GM12878 (cell line): Measurements from ENCODE around the gene FFAR2. TPM values are rescaled to one million over a fixed set of nuclear protein-coding genes. Genes with fewer than 3 reads are reported as not detected.

Experiments
- ATAC-seq: fragments of 200-7000 bp; cut with Tn5 transposase; 3 replicates; pipeline ENCODE4 v1.9.1; 2020; ENCODE audit warnings: mild to moderate bottlenecking, moderate library complexity
- BruUV-seq: library from RNA; stranded (reverse); fragments of 400-500 nt; replicated peaks from 2 replicates; lab custom pipeline; 2021; lab: Mats Ljungman, UMichigan
- CTCF ChIA-PET: fragments of 300-600 bp; sonication (Branson Sonifier 250); formaldehyde crosslinking; extraction: SDS; loops from one replicate; lab custom pipeline; 2021; ENCODE audit warnings: inconsistent platforms; lab: Yijun Ruan, JAX
- POLR2A ChIA-PET: fragments of 350-600 bp; formaldehyde crosslinking; extraction: SDS; loops from one replicate; lab custom pipeline; 2021; ENCODE audit warnings: inconsistent platforms; lab: Charles Lee
- RAD21 ChIA-PET: fragments of 300-600 bp; sonication (Branson Sonifier 250); formaldehyde crosslinking; loops from one replicate; lab custom pipeline; 2023; ENCODE audit warnings: antibody characterized with exemption; ENCODE audit not compliant: unreplicated experiment; lab: Charles Lee
- SMC1A ChIA-PET: fragments of 300-600 bp; sonication (Branson Sonifier 250); formaldehyde crosslinking; loops from one replicate; lab custom pipeline; 2023; ENCODE audit not compliant: unreplicated experiment, uncharacterized antibody; lab: Charles Lee
- DNase-seq: peaks from one replicate; pipeline ENCODE4 v3.0.0-alpha.2; 2011; ENCODE audit warnings: low read depth, low spot score
- FAIRE-seq: peaks from 3 replicates; lab custom pipeline; 2011; peaks lifted over from hg19 to GRCh38; lab: Jason Lieb, UNC
- H2AFZ ChIP-seq: 2 replicates; pipeline ENCODE4 v1.6.0; 2011; ENCODE audit warnings: low read depth, low read length, control low read depth; ENCODE audit not compliant: control insufficient read depth
- H3K27ac ChIP-seq: 2 replicates; pipeline ENCODE4 v1.5.1; 2011; ENCODE audit warnings: control low read depth; ENCODE audit not compliant: control insufficient read depth, insufficient read depth
- H3K27me3 ChIP-seq, 2 experiments: replicated peaks in 1 of 2; 2 replicates each; pipeline versions ENCODE4 v1.6.0 to v1.6.1; 2011; ENCODE audit warnings: low read length in 1 of 2; ENCODE audit not compliant: control insufficient read depth in 2 of 2, insufficient read depth in 2 of 2
- H3K36me3 ChIP-seq, 2 experiments: 2 replicates each; pipeline ENCODE4 v1.5.1; 2011; ENCODE audit warnings: low read length in 1 of 2; ENCODE audit not compliant: control insufficient read depth in 2 of 2, insufficient read depth in 2 of 2
- H3K4me1 ChIP-seq: 2 replicates; pipeline ENCODE4 v1.6.1; 2011; ENCODE audit warnings: mild to moderate bottlenecking, low read length, moderate library complexity, mixed read lengths; ENCODE audit not compliant: control insufficient read depth, insufficient read depth
- H3K4me2 ChIP-seq: 2 replicates; pipeline ENCODE4 v1.6.0; 2011; ENCODE audit warnings: control low read depth; ENCODE audit not compliant: control insufficient read depth, insufficient read depth
- H3K4me3 ChIP-seq: fragments of 200-600 bp; sonication (generic); 2 replicates; pipeline ENCODE4 v1.5.1; 2016
- H3K79me2 ChIP-seq: 2 replicates; pipeline ENCODE4 v1.6.0; 2011; ENCODE audit warnings: low read length; ENCODE audit not compliant: control insufficient read depth, insufficient read depth
- H3K9ac ChIP-seq: 2 replicates; pipeline ENCODE4 v1.8.0; 2011; ENCODE audit warnings: low read length, control low read depth, mixed read lengths; ENCODE audit not compliant: control insufficient read depth, insufficient read depth
- H3K9me3 ChIP-seq: replicated peaks from 3 replicates; pipeline ENCODE4 v1.5.1; 2011; ENCODE audit warnings: mild to moderate bottlenecking, low read length; ENCODE audit not compliant: control insufficient read depth, insufficient read depth
- H4K20me1 ChIP-seq: 2 replicates; pipeline ENCODE4 v1.6.0; 2011; ENCODE audit not compliant: control insufficient read depth, insufficient read depth
- BCL3 ChIP-seq: IDR thresholded peaks from 2 replicates; pipeline ENCODE4 v1.6.1; 2011; ENCODE audit warnings: borderline replicate concordance, low read depth, mild to moderate bottlenecking, moderate library complexity, low read length; ENCODE audit not compliant: insufficient read depth, poor library complexity, severe bottlenecking
- EZH2 ChIP-seq: IDR thresholded peaks from 2 replicates; pipeline ENCODE4 v1.6.1; 2012; ENCODE audit warnings: low read depth, mild to moderate bottlenecking, control low read depth, inconsistent platforms, low read length, borderline replicate concordance; ENCODE audit not compliant: control insufficient read depth
- FOXK2 ChIP-seq: fragments of 450-650 bp; IDR thresholded peaks from 2 replicates; pipeline ENCODE4 v1.6.1; 2017; ENCODE audit warnings: mild to moderate bottlenecking, moderate library complexity
- HDAC2 ChIP-seq: fragments of 200-600 bp; sonication (generic); IDR thresholded peaks from 2 replicates; pipeline ENCODE4 v1.6.1; 2017
- LARP7 ChIP-seq: fragments of 450-650 bp; IDR thresholded peaks from 2 replicates; pipeline ENCODE4 v1.6.1; 2017; ENCODE audit warnings: mild to moderate bottlenecking
- MEF2A ChIP-seq: IDR thresholded peaks from 2 replicates; pipeline ENCODE4 v1.6.1; 2011; ENCODE audit warnings: low read depth, mild to moderate bottlenecking, low read length, moderate library complexity; ENCODE audit not compliant: insufficient read depth
- POLR2AphosphoS2 ChIP-seq: IDR thresholded peaks from 2 replicates; pipeline ENCODE4 v1.6.1; 2011; ENCODE audit warnings: low read depth, mild to moderate bottlenecking, low read length, improper control_type of control experiment, moderate library complexity
- POU2F2 ChIP-seq: IDR thresholded peaks from 3 replicates; pipeline ENCODE4 v1.6.1; 2011; ENCODE audit warnings: low read depth, mild to moderate bottlenecking, low read length, borderline replicate concordance
- RFX5 ChIP-seq: IDR thresholded peaks from 2 replicates; pipeline ENCODE4 v1.6.1; 2011; ENCODE audit warnings: low read depth, low read length, improper control_type of control experiment
- SMARCA5 ChIP-seq: fragments of 450-650 bp; IDR thresholded peaks from 2 replicates; pipeline ENCODE4 v1.6.1; 2017; ENCODE audit warnings: mild to moderate bottlenecking
- SP1 ChIP-seq: IDR thresholded peaks from one replicate; pipeline ENCODE4 v1.6.1; 2011; ENCODE audit warnings: low read depth, low read length
- SUPT20H ChIP-seq: IDR thresholded peaks from 2 replicates; pipeline ENCODE4 v1.6.1; 2011; ENCODE audit warnings: low read depth, mild to moderate bottlenecking, low read length, moderate library complexity, borderline replicate concordance; ENCODE audit not compliant: control insufficient read depth
- ZNF207 ChIP-seq: fragments of 450-650 bp; IDR thresholded peaks from 2 replicates; pipeline ENCODE4 v1.6.1; 2014; ENCODE audit warnings: antibody characterized with exemption, mild to moderate bottlenecking, borderline replicate concordance
- ZNF24 ChIP-seq: fragments of 450-650 bp; IDR thresholded peaks from 2 replicates; pipeline ENCODE4 v1.6.1; 2017; ENCODE audit warnings: antibody characterized with exemption, mild to moderate bottlenecking
- ZNF274 ChIP-seq: IDR thresholded peaks from one replicate; pipeline ENCODE4 v1.8.0; 2011; ENCODE audit not compliant: insufficient read length, insufficient read depth
- ZNF622 ChIP-seq: fragments of 450-650 bp; IDR thresholded peaks from 2 replicates; pipeline ENCODE4 v1.6.1; 2017; ENCODE audit warnings: mild to moderate bottlenecking, inconsistent platforms
- ZZZ3 ChIP-seq: IDR thresholded peaks from 2 replicates; pipeline ENCODE4 v1.6.1; 2011; ENCODE audit warnings: low read depth; ENCODE audit not compliant: control insufficient read depth, insufficient read length
- WGBS: methylation state at CpG from one replicate; pipeline ENCODE4 v1.1.6; 2016; ENCODE audit warnings: low lambda C conversion rate; ENCODE audit not compliant: insufficient replicate concordance, insufficient coverage; ENCODE audit errors: missing lambda C conversion rate; 5-methylcytosine and 5-hydroxymethylcytosine counted together
- in situ Hi-C: fragments of 300-500 bp; cut with MboI; formaldehyde crosslinking; loops from 9 replicates; pipeline ENCODE4 v1.14.3; 2018; ENCODE audit warnings: mixed read lengths
- intact Hi-C: fragments of 100-400 bp; cut with micrococcal nuclease; formaldehyde crosslinking; loops from one replicate; pipeline ENCODE4 v1.14.2; 2022; ENCODE audit not compliant: unreplicated experiment
- polyA plus RNA-seq, 11 experiments: library from polyadenylated mRNA; depleted of rRNA in 4 of 11; unstranded in 6 of 11; stranded (reverse) in 5 of 11; fragments of >200 nt; fragmentation: Nextera tagmentation in 4 of 11; fragmentation: Illumina TruSeq in 1 of 11; extraction: Ambion mirVana in 4 of 11; extraction: Trizol in 1 of 11; gene quantifications; 1 replicate in 1 of 11; 2 replicates in 10 of 11; pipeline versions ENCODE4 v1.2.1 to v1.2.3, GENCODE V29; 2011 to 2016; ENCODE audit warnings: inconsistent platforms in 2 of 11, missing spikeins in 2 of 11, low read depth in 1 of 11
- total RNA-seq, 4 experiments: library from RNA; depleted of rRNA in 3 of 4; stranded (reverse); fragments of >200 nt in 3 of 4; fragmentation: Illumina TruSeq in 1 of 4; extraction: Trizol in 1 of 4; gene quantifications; 2 replicates each; pipeline versions ENCODE4 v1.2.1 to v1.2.3, GENCODE V29; 2013 to 2021

Gene FFAR2
- total and polyA plus RNA-seq, 10 of the 15 experiments (the other 5 are each of a cell fraction or from before 2014, with no cell fraction given) = 0.05 to 4.0 (median 2.1) TPM

- Histone ChIP-seq H3K9ac (no peak overlapping the region), H3K4me3 (no peak overlapping the region), H3K27me3 (no peaks in the 10 kb centered on the region), H3K27ac (no peak overlapping the region), H3K4me2 (no peak overlapping the region), H3K9me3 (no peaks in the 10 kb centered on the region), H3K4me1 (peaks cover 13% of the 10 kb centered on the region), H2AFZ (no peak overlapping the region), H3K36me3 (no peaks in the 10 kb centered on the region), H4K20me1 (no peaks in the 10 kb centered on the region), H3K79me2 (no peaks in the 10 kb centered on the region)
- FAIRE-seq (no peak), ATAC-seq (no peak), DNase-seq (no peak)
- no peak for TF ChIP-seq ZNF622
- no peak for TF ChIP-seq SMARCA5
- in situ Hi-C loops (no loop called here), intact Hi-C loops (loop anchor here (10.0 kb wide), 1 partner anchor 233 kb away; the partner anchor contains the start of gene USF2)
- BruUV-seq = no TSS peak
- WGBS = 40% methylated on average over 3 of the region's 3 CpGs
- ChIA-PET CTCF (interaction anchor here (1.2 to 5.5 kb wide), 2 partner anchors 10 to 94 kb away, joined by 4 to 87 read pairs; no protein-coding TSS in a partner anchor), SMC1A (interaction anchor here (1.4 to 4.2 kb wide), 4 partner anchors 8 to 145 kb away, joined by 6 to 44 read pairs (median 8); no protein-coding TSS in a partner anchor), RAD21 (interaction anchor here (0.6 kb wide), 1 partner anchor 144 kb away, joined by 3 read pairs; no protein-coding TSS in a partner anchor), POLR2A (no interaction called here)
These were observed 50.2 kb downstream of the FFAR2 start for GRCh38 chr19:35498220-35498619.

GRCh38 chr19:35498984-35499527, 51.0 kb downstream of the FFAR2 start:
- SMC1A ChIA-PET = no interaction called here
- WGBS = 28% methylated on average over 9 of the region's 9 CpGs
- H3K4me3 ChIP-seq = no peak overlapping the region
- RAD21 ChIA-PET = no interaction called here
- BruUV-seq = no TSS peak
- H3K36me3 ChIP-seq = no peaks in the 10 kb centered on the region
- intact Hi-C loops = loop anchor here (10.0 kb wide), 1 partner anchor 234 kb away; the partner anchor contains the start of gene USF2
- POLR2A ChIA-PET = no interaction called here
- no peaks in the 10 kb centered on the region for H4K20me1 ChIP-seq
- FAIRE-seq = no peak
- peaks cover 13% of the 10 kb centered on the region for H3K4me1 ChIP-seq
- no peak overlapping the region for H3K27ac ChIP-seq
- H3K27me3 ChIP-seq = no peaks in the 10 kb centered on the region
- no peaks in the 10 kb centered on the region for H3K79me2 ChIP-seq
- TF ChIP-seq ZNF207 (no peak), POLR2AphosphoS2 (no peak), RFX5 (no peak), ZNF24 (no peak), BCL3 (no peak), ZNF274 (no peak), FOXK2 (no peak), LARP7 (no peak), EZH2 (no peak), SUPT20H (no peak), SP1 (no peak), MEF2A (no peak), HDAC2 (no peak), POU2F2 (no peak), ZZZ3 (no peak)
- in situ Hi-C loops = no loop called here
- H2AFZ ChIP-seq = no peak overlapping the region
- no peak for DNase-seq
- H3K9me3 ChIP-seq = no peaks in the 10 kb centered on the region
- CTCF ChIA-PET = no interaction called here
- no peak for ATAC-seq
- H3K4me2 ChIP-seq = no peak overlapping the region
- H3K9ac ChIP-seq = no peak overlapping the region
